ENCODE data around the gene NAP1L4. TPM values are rescaled to one million over a fixed set of nuclear protein-coding genes. Genes with fewer than 3 reads are reported as not detected.

Gene NAP1L4
- total RNA-seq, 1 experiment from 2014 or later = 274 TPM

DNA sequence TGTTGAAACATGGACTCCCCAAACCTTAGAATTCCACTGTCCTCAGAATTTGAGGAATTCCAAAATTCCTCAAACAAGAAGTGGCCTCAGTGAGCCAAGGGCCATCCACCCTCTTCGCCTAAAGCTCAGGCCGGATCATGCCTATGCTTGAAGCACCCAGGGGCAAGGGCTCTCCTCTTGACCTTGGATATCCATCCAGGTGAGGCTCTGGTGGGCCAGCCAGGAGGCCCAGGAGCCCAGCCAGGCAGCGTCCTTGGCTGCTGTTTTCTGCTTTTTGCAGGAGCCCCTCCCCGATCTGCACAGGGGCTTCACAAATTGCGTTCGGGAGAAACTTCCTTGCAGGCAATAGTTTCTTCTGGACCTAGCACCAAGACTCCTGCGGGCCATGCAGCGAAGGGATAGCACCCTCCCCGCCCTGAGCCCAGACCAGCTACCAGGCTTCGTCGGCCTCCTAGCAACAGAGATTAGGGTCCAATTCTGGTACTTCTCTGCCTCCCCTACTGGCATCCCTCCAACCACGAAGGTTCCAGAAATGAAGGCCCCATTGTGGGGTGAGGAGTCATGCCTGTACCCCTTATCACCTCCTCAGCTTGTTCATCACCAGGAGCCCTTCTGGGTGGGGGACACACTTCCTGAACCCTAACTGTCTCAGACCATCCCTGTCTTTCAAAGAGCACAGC, 64.9 kb downstream of the NAP1L4 start:
- Histone ChIP-seq H3K4me3 (ENCODE audit: low read depth in 2 of 2, low read length in 2 of 2) (peak overlapping the region; percentile 84 to 98), H3K36me3 (ENCODE audit: control insufficient read depth, insufficient read depth, low read length) (no peaks in the 10 kb centered on the region; the same call in 1 of the 2 replicates), H3K27ac (ENCODE audit: low read length) (peak overlapping the region; percentile 87), H3K27me3 (ENCODE audit: control insufficient read depth, insufficient read depth, low read length) (no peaks in the 10 kb centered on the region), H3K4me1 (ENCODE audit: control insufficient read depth, insufficient read depth, low read length) (peaks cover 59% of the 10 kb centered on the region), H3K9me3 (ENCODE audit: control insufficient read depth, insufficient read depth, low read depth, low read length) (no peaks in the 10 kb centered on the region)
- in situ Hi-C loops (cut with HindIII; ENCODE audit: low pct_unique_long_range_greater_than_20kb, low sequenced_read_pairs) (no loop called here), intact Hi-C loops (cut with micrococcal nuclease; ENCODE audit: unreplicated experiment) (no loop called here)
- no peak for TF ChIP-seq POLR2AphosphoS5 (IDR thresholded peaks at IDR 0.05; ENCODE audit: low read depth, low read length)
- TF ChIP-seq, protein P1, sequence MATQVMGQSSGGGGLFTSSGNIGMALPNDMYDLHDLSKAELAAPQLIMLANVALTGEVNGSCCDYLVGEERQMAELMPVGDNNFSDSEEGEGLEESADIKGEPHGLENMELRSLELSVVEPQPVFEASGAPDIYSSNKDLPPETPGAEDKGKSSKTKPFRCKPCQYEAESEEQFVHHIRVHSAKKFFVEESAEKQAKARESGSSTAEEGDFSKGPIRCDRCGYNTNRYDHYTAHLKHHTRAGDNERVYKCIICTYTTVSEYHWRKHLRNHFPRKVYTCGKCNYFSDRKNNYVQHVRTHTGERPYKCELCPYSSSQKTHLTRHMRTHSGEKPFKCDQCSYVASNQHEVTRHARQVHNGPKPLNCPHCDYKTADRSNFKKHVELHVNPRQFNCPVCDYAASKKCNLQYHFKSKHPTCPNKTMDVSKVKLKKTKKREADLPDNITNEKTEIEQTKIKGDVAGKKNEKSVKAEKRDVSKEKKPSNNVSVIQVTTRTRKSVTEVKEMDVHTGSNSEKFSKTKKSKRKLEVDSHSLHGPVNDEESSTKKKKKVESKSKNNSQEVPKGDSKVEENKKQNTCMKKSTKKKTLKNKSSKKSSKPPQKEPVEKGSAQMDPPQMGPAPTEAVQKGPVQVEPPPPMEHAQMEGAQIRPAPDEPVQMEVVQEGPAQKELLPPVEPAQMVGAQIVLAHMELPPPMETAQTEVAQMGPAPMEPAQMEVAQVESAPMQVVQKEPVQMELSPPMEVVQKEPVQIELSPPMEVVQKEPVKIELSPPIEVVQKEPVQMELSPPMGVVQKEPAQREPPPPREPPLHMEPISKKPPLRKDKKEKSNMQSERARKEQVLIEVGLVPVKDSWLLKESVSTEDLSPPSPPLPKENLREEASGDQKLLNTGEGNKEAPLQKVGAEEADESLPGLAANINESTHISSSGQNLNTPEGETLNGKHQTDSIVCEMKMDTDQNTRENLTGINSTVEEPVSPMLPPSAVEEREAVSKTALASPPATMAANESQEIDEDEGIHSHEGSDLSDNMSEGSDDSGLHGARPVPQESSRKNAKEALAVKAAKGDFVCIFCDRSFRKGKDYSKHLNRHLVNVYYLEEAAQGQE (IDR thresholded peaks at IDR 0.05; ENCODE audit: insufficient read depth in 1 of 2, low read depth in 2 of 2, low read length in 1 of 2) = no peak
- TF ChIP-seq CTCF (IDR thresholded peaks at IDR 0.05) = no peak
- TF ChIP-seq TCF7L2 (IDR thresholded peaks at IDR 0.05; ENCODE audit: low read depth, low read length) = no peak; the same call in 1 of the 2 replicates
- TF ChIP-seq SIN3A (IDR thresholded peaks at IDR 0.05; ENCODE audit: borderline replicate concordance, insufficient read depth, low read depth, low read length) = no peak
- DNase-seq (ENCODE audit: low read depth, low spot score) (no peak), ATAC-seq (no peak)
- ChIA-PET POLR2A (interaction anchor here (0.6 kb wide), 1 partner anchor 65 kb away, joined by 3 read pairs; the partner anchor contains the start of gene NAP1L4), CTCF (interaction anchor here (0.8 kb wide), 1 partner anchor 1396 kb away, joined by 3 read pairs; no protein-coding TSS in a partner anchor)
- no TSS peak for BruUV-seq (replicated peaks)

GRCh38 chr11:2926611-2927051, 65.5 kb downstream of the NAP1L4 start:
- CTCF ChIA-PET = interaction anchor here (0.8 kb wide), 1 partner anchor 1395 kb away, joined by 3 read pairs; no protein-coding TSS in a partner anchor

More at GRCh38 chr11:2926611-2927051, 65.5 kb downstream of the NAP1L4 start:
- no peaks in the 10 kb centered on the region; the same call in 1 of the 2 replicates for H3K36me3 ChIP-seq (ENCODE audit: control insufficient read depth, insufficient read depth, low read length)
- H3K4me3 ChIP-seq (ENCODE audit: low read depth in 2 of 2, low read length in 2 of 2) = peak overlapping the region; percentile 84 to 98
- H3K4me1 ChIP-seq (ENCODE audit: control insufficient read depth, insufficient read depth, low read length) = peaks cover 53% of the 10 kb centered on the region
- H3K27ac ChIP-seq (ENCODE audit: low read length) = peak overlapping the region; percentile 87
- DNase-seq (ENCODE audit: low read depth, low spot score) (no peak), ATAC-seq (no peak)
- BruUV-seq (replicated peaks) = no TSS peak
- intact Hi-C loops (cut with micrococcal nuclease; ENCODE audit: unreplicated experiment) (no loop called here), in situ Hi-C loops (cut with HindIII; ENCODE audit: low pct_unique_long_range_greater_than_20kb, low sequenced_read_pairs) (no loop called here)
- TF ChIP-seq CTCF (IDR thresholded peaks at IDR 0.05) (no peak), SIN3A (IDR thresholded peaks at IDR 0.05; ENCODE audit: borderline replicate concordance, insufficient read depth, low read depth, low read length) (no peak), POLR2AphosphoS5 (IDR thresholded peaks at IDR 0.05; ENCODE audit: low read depth, low read length) (no peak), TCF7L2 (IDR thresholded peaks at IDR 0.05; ENCODE audit: low read depth, low read length) (no peak)
- TF ChIP-seq, protein P1 (IDR thresholded peaks at IDR 0.05; ENCODE audit: insufficient read depth in 1 of 2, low read depth in 2 of 2, low read length in 1 of 2) = no peak
- POLR2A ChIA-PET = interaction anchor here (0.6 kb wide), 1 partner anchor 65 kb away, joined by 3 read pairs; the partner anchor contains the start of gene NAP1L4
- no peaks in the 10 kb centered on the region for H3K27me3 ChIP-seq (ENCODE audit: control insufficient read depth, insufficient read depth, low read length)
- no peaks in the 10 kb centered on the region for H3K9me3 ChIP-seq (ENCODE audit: control insufficient read depth, insufficient read depth, low read depth, low read length)

Measured in Panc1 (cell line).